Gastrocnemius medialis (tissue), 4 donors: ENCODE measurements around the gene THRSP. TPM values are rescaled to one million over a fixed set of nuclear protein-coding genes. Genes with fewer than 3 reads are reported as not detected.

Source experiments
- ATAC-seq, 2 donors: fragments of 150-250 bp; one replicate each; pipeline ENCODE4 v1.9.1; 2016
- DNase-seq, 2 donors: peaks; one replicate each; pipeline ENCODE4 v3.0.0-alpha.2; 2019
- H3K27ac ChIP-seq, 4 donors: fragments of 200-600 bp; sonication (generic); 1 replicate in 1 of 4; 2 replicates in 3 of 4; pipeline ENCODE4 v1.5.1; 2016 to 2018; ENCODE audit warnings: mild to moderate bottlenecking in 2 of 4, moderate library complexity in 1 of 4
- H3K27me3 ChIP-seq, 3 donors: fragments of 200-600 bp; sonication (generic) in 2 of 3; 1 replicate in 1 of 3; 2 replicates in 2 of 3; pipeline versions ENCODE4 v1.5.1 to v1.6.0; 2016 to 2019; ENCODE audit warnings: mild to moderate bottlenecking in 1 of 3, moderate library complexity in 1 of 3
- H3K36me3 ChIP-seq, 2 donors: fragments of 200-600 bp; sonication (generic) in 1 of 2; one replicate each; pipeline ENCODE4 v1.5.1; 2017 to 2018
- H3K4me1 ChIP-seq, 2 donors: fragments of 200-600 bp; sonication (generic) in 1 of 2; one replicate each; pipeline ENCODE4 v1.5.1; 2016 to 2017; ENCODE audit warnings: mild to moderate bottlenecking in 2 of 2
- H3K4me3 ChIP-seq, 4 donors: fragments of 200-600 bp; sonication (generic) in 3 of 4; 1 replicate in 1 of 4; 2 replicates in 3 of 4; pipeline ENCODE4 v1.5.1; 2016 to 2019; ENCODE audit warnings: mild to moderate bottlenecking in 2 of 4
- H3K9me3 ChIP-seq, 3 donors: fragments of 200-600 bp; sonication (generic) in 2 of 3; 1 replicate in 1 of 3; 2 replicates in 2 of 3; pipeline ENCODE4 v1.5.1; 2016 to 2019
- POLR2A ChIP-seq, 2 donors: fragments of 450-650 bp; IDR thresholded peaks; one replicate each; pipeline ENCODE4 v1.6.1; 2017; ENCODE audit warnings: antibody characterized with exemption in 2 of 2, mild to moderate bottlenecking in 2 of 2, moderate library complexity in 2 of 2
- in situ Hi-C, 4 donors: fragments of 200-750 bp; cut with MboI; loops; one replicate each; pipeline versions ENCODE4 v1.15.0 to v1.8.0; 2017; ENCODE audit warnings: low sequenced_read_pairs in 4 of 4
- intact Hi-C: fragments of 100-400 bp; cut with DNase I; formaldehyde crosslinking; loops from one replicate; pipeline ENCODE4 v1.15.1; 2023; ENCODE audit warnings: low total_unique reads
- total RNA-seq, 4 donors: library from RNA; depleted of rRNA; stranded (reverse); fragments of >200 nt; gene quantifications; one replicate each; pipeline versions ENCODE4 v1.1.0 to v1.2.3, GENCODE V29; 2016
- TF ChIP-seq, protein P1 (sequence below), 5 experiments: fragments of 450-650 bp in 3 of 5; fragments of 200-600 bp in 2 of 5; sonication (generic) in 2 of 5; IDR thresholded peaks in 4 of 5; conservative IDR thresholded peaks in 1 of 5; 1 replicate in 4 of 5; 2 replicates in 1 of 5; pipeline ENCODE4 v1.5.1; 2016 to 2019; ENCODE audit warnings: antibody characterized with exemption in 5 of 5, mild to moderate bottlenecking in 3 of 5, moderate library complexity in 3 of 5

The THRSP gene
- total RNA-seq, 4 donors from 2014 or later: 0.67 to 31.3 (median 14.0) TPM; not detected in 1

DNA sequence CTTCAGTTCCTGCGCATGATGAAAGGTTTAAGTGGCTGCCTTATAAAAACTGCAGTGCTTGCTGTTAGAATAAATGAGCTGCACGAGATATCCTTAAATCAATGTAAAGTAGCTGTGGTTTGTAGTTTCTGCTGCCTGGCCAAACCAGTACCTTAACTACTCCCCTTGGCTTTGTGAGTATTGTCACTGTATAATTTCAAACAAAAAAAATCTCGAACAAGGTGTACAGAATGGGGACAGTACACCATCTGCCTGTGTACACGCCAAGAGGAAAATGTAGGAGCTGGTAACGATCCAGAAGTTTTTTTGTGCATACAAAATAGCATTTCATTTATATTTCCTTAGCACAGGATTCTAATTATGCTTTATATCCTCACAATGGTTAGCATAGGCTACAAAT lies 36.6 kb downstream of the THRSP start:
- DNase-seq: no peak
- ATAC-seq: peak; percentile 66 to 71
- intact Hi-C loops: no loop called here
- Histone ChIP-seq H3K27ac (peak overlapping the region in 3 of 4 donors; percentile 47 to 71 (median 50)), H3K9me3 (no peaks in the 10 kb centered on the region), H3K27me3 (no peaks in the 10 kb centered on the region), H3K36me3 (peaks cover 0 to 5% of the 10 kb centered on the region in 2 donors), H3K4me3 (no peak overlapping the region), H3K4me1 (peaks cover 0 to 14% of the 10 kb centered on the region in 2 donors)
- in situ Hi-C loops: loop anchor here in 1 of 4 donors (25.0 kb wide), 1 partner anchor 112 kb away; no protein-coding TSS in a partner anchor
- TF ChIP-seq, protein P1, sequence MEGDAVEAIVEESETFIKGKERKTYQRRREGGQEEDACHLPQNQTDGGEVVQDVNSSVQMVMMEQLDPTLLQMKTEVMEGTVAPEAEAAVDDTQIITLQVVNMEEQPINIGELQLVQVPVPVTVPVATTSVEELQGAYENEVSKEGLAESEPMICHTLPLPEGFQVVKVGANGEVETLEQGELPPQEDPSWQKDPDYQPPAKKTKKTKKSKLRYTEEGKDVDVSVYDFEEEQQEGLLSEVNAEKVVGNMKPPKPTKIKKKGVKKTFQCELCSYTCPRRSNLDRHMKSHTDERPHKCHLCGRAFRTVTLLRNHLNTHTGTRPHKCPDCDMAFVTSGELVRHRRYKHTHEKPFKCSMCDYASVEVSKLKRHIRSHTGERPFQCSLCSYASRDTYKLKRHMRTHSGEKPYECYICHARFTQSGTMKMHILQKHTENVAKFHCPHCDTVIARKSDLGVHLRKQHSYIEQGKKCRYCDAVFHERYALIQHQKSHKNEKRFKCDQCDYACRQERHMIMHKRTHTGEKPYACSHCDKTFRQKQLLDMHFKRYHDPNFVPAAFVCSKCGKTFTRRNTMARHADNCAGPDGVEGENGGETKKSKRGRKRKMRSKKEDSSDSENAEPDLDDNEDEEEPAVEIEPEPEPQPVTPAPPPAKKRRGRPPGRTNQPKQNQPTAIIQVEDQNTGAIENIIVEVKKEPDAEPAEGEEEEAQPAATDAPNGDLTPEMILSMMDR (IDR thresholded peaks at IDR 0.05 in 4 of 5, conservative IDR thresholded peaks at IDR 0.05 in 1 of 5): no peak
- TF ChIP-seq POLR2A (IDR thresholded peaks at IDR 0.05): no peak

DNA sequence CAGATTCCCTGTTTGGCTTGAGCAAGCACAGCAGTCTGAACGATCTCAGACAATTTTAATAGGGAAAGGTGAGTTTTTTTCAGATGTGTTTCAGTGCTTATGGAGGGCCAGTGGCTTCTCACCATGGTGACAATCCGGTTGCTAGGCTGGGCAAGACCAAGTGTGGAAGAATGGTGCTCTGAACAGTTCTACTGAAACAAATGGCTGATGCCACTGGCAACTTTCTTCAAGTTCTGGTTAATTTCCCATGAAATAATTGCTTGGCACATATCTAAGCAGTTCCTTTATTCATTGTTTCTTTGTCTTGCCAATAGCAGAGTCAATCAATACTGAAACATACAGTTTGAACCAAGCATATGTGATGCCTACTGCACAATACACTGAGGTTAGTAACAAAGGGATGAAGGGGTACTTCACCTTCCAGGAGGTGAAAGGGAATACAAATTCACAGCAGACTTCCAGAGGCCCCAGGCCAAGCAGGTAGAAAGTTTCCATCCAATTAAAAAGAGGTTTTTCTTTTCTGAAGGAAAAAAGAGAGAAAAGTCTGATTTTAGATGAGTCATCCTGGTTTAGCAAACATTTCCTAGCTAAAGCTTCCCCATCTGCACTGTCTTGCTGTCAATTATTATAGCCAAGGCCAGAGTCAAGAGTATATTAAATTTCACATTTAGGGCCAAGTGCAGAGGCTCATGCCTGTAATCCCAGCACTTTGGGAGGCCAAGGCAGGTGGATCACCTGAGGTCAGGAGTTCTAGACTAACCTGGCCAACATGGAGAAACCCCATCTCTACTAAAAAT lies 37.2 kb downstream of the THRSP start:
- Histone ChIP-seq H3K36me3 (peaks cover 0 to 5% of the 10 kb centered on the region in 2 donors), H3K4me1 (peaks cover 0 to 14% of the 10 kb centered on the region in 2 donors), H3K9me3 (no peaks in the 10 kb centered on the region), H3K27ac (peak overlapping the region in 3 of 4 donors; percentile 47 to 71 (median 50)), H3K27me3 (no peaks in the 10 kb centered on the region), H3K4me3 (no peak overlapping the region)
- in situ Hi-C loops: loop anchor here in 1 of 4 donors (25.0 kb wide), 1 partner anchor 111 kb away; no protein-coding TSS in a partner anchor
- ATAC-seq (peak; percentile 61 to 80), DNase-seq (no peak)
- intact Hi-C loops: no loop called here
- TF ChIP-seq, protein P1 (IDR thresholded peaks at IDR 0.05 in 4 of 5, conservative IDR thresholded peaks at IDR 0.05 in 1 of 5): no peak
- TF ChIP-seq POLR2A (IDR thresholded peaks at IDR 0.05): no peak

DNA sequence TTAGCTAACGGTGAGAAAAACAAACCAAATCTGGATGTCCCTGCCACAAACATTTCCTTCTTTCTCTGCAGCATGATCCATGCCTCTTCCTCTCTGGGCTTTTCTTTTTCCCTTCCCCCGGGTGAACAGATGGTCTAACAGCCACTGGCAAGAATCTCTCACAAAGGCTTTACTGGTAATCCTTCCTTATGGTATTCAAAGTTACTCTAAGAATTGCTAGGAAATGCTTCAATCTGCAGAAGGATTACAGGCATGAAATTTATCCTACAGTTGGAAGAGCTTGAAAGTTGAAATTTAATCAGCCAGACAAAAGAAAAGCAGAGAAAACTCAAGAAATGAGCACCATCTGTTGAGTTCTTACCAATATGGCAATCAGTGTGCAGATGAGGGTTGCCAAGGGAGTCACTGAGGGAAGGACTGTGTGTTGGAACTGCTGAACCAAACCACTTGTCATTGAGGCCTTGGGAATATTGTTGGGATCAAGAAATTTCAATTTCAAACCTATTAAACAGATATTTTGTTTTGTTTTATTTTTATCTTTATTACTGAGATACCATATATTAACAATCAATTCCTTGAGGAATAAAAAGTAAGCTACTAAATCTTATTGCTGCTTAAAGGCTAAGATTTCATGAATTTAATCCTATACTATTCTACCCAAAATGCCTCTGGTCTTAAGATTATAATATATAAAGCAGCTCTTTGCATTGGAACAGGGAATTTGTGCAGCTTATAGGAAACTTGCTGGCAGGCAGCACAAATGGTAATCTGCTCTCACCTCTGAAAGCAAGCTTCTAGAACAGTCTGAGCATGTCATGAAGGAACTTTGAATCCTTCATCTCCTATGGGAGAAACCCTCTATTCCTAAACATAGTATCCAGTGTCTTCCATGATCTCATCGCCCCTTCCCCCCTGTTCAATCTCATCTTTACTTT lies 45.7 kb downstream of the THRSP start:
- DNase-seq (no peak), ATAC-seq (no peak)
- no peak for TF ChIP-seq POLR2A (IDR thresholded peaks at IDR 0.05)
- TF ChIP-seq, protein P1 (IDR thresholded peaks at IDR 0.05 in 4 of 5, conservative IDR thresholded peaks at IDR 0.05 in 1 of 5): no peak
- Histone ChIP-seq H3K9me3 (no peaks in the 10 kb centered on the region), H3K36me3 (peaks cover 0 to 24% of the 10 kb centered on the region in 2 donors), H3K4me1 (no peaks in the 10 kb centered on the region), H3K27me3 (no peaks in the 10 kb centered on the region), H3K4me3 (no peak overlapping the region), H3K27ac (no peak overlapping the region)
- in situ Hi-C loops: loop anchor here in 1 of 4 donors (25.0 kb wide), 1 partner anchor 103 kb away; no protein-coding TSS in a partner anchor
- intact Hi-C loops: no loop called here

DNA sequence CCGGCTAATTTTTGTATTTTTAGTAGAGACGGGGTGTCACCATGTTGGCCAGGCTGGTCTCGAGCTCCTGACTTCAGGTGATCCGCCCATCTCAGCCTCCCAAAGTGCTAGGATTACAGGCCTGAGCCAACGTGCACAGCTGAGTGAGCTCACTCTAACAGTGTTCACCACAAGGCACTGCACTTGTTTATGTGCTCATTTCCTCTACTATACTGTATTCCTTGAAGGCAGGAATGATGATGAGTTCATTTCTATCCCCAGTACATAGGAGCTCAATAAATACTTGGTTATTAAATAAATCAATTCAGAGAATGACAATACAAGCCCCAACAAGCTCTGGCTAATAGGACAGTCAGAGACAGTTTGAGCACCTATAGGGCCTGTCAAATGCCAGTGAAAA lies 46.7 kb downstream of the THRSP start:
- DNase-seq: no peak
- Histone ChIP-seq H3K27ac (no peak overlapping the region), H3K4me3 (no peak overlapping the region), H3K27me3 (no peaks in the 10 kb centered on the region), H3K36me3 (peaks cover 0 to 24% of the 10 kb centered on the region in 2 donors), H3K9me3 (no peaks in the 10 kb centered on the region), H3K4me1 (no peaks in the 10 kb centered on the region)
- no peak for ATAC-seq
- TF ChIP-seq POLR2A (IDR thresholded peaks at IDR 0.05): no peak
- TF ChIP-seq, protein P1 (IDR thresholded peaks at IDR 0.05 in 4 of 5, conservative IDR thresholded peaks at IDR 0.05 in 1 of 5): no peak
- intact Hi-C loops (no loop called here), in situ Hi-C loops (loop anchor here in 1 of 4 donors (25.0 kb wide), 1 partner anchor 102 kb away; no protein-coding TSS in a partner anchor)
